Endothelial cell of umbilical vein (primary cell): ENCODE measurements around the gene SECISBP2. TPM values are rescaled to one million over a fixed set of nuclear protein-coding genes. Genes with fewer than 3 reads are reported as not detected.

Experiments
- BruUV-seq: library from RNA; stranded (reverse); fragments of 400-500 nt; replicated peaks from 2 replicates; lab custom pipeline; 2021; lab: Mats Ljungman, UMichigan
- CTCF ChIA-PET: fragments of 300-600, 350-600 bp; sonication (Branson Sonifier 250); formaldehyde crosslinking; loops from one replicate; lab custom pipeline; 2021; ENCODE audit warnings: antibody characterized with exemption, inconsistent platforms; lab: Charles Lee
- POLR2A ChIA-PET: fragments of 300-600, 350-600 bp; sonication (Branson Sonifier 250); formaldehyde crosslinking; loops from one replicate; lab custom pipeline; 2021; ENCODE audit warnings: antibody characterized with exemption, inconsistent platforms; lab: Charles Lee
- DNase-seq: peaks from one replicate; pipeline ENCODE4 v3.0.0-alpha.2; 2011; ENCODE audit warnings: low read depth, low spot score
- FAIRE-seq: peaks from 2 replicates; lab custom pipeline; 2011; peaks lifted over from hg19 to GRCh38; lab: Jason Lieb, UNC
- H2AFZ ChIP-seq: 2 replicates; pipeline ENCODE4 v1.6.0; 2012; ENCODE audit warnings: low read depth, low read length, control low read depth, inconsistent platforms
- H3K27ac ChIP-seq: 2 replicates; pipeline ENCODE4 v1.5.1; 2011; ENCODE audit warnings: low read depth, mild to moderate bottlenecking, control low read depth, low read length, moderate library complexity; ENCODE audit not compliant: insufficient read depth
- H3K27me3 ChIP-seq, 2 experiments: 2 replicates each; pipeline versions ENCODE4 v1.6.0 to v1.6.1; 2011; ENCODE audit warnings: low read length in 2 of 2, mixed read lengths in 1 of 2; ENCODE audit not compliant: control insufficient read depth in 2 of 2, insufficient read depth in 2 of 2
- H3K36me3 ChIP-seq, 2 experiments: 2 replicates in 1 of 2; 3 replicates in 1 of 2; pipeline ENCODE4 v1.5.1; 2011; ENCODE audit warnings: low read length in 2 of 2, mild to moderate bottlenecking in 1 of 2, moderate library complexity in 1 of 2; ENCODE audit not compliant: control insufficient read depth in 2 of 2, insufficient read depth in 2 of 2; ENCODE audit errors: extremely low read depth in 1 of 2
- H3K4me1 ChIP-seq: 3 replicates; pipeline ENCODE4 v1.5.1; 2011; ENCODE audit warnings: mild to moderate bottlenecking, low read length; ENCODE audit not compliant: control insufficient read depth, insufficient read depth; ENCODE audit errors: extremely low read depth
- H3K4me2 ChIP-seq: 2 replicates; pipeline ENCODE4 v1.6.1; 2011; ENCODE audit warnings: low read length, control low read depth, mixed read lengths; ENCODE audit not compliant: insufficient read depth
- H3K4me3 ChIP-seq, 3 experiments: fragments of 200-600 bp in 1 of 3; sonication (generic), shearing (Covaris generic) in 1 of 3; replicated peaks in 1 of 3; 2 replicates each; pipeline ENCODE4 v1.5.1; 2011 to 2016; ENCODE audit warnings: control low read depth in 3 of 3, low read length in 3 of 3, mild to moderate bottlenecking in 2 of 3, inconsistent platforms in 1 of 3, low read depth in 1 of 3, moderate library complexity in 1 of 3; ENCODE audit not compliant: insufficient read depth in 1 of 3
- H3K79me2 ChIP-seq: 2 replicates; pipeline ENCODE4 v1.6.0; 2012; ENCODE audit warnings: low read length, inconsistent platforms; ENCODE audit not compliant: control insufficient read depth, insufficient read depth
- H3K9ac ChIP-seq: replicated peaks from 2 replicates; pipeline ENCODE3; 2011; ENCODE audit warnings: low read length, control low read depth; ENCODE audit not compliant: insufficient read depth; ENCODE audit errors: extremely low read depth
- H3K9me1 ChIP-seq: replicated peaks from 3 replicates; pipeline ENCODE4 v1.6.0; 2011; ENCODE audit warnings: mild to moderate bottlenecking, low read length; ENCODE audit not compliant: control insufficient read depth, insufficient read depth; ENCODE audit errors: extremely low read depth
- H3K9me3 ChIP-seq: replicated peaks from 2 replicates; pipeline ENCODE4 v1.5.1; 2012; ENCODE audit warnings: low read length, inconsistent platforms; ENCODE audit not compliant: control insufficient read depth, insufficient read depth
- H4K20me1 ChIP-seq: replicated peaks from 2 replicates; pipeline ENCODE3; 2011; ENCODE audit warnings: mild to moderate bottlenecking, low read length; ENCODE audit not compliant: control insufficient read depth, insufficient read depth; ENCODE audit errors: extremely low read depth
- EZH2 ChIP-seq: IDR thresholded peaks from 2 replicates; pipeline ENCODE4 v1.6.1; 2012; ENCODE audit warnings: borderline replicate concordance, low read depth, mild to moderate bottlenecking, moderate library complexity, low read length, inconsistent platforms; ENCODE audit not compliant: severe bottlenecking
- FOS ChIP-seq: IDR thresholded peaks from 2 replicates; pipeline ENCODE4 v1.6.1; 2011; ENCODE audit warnings: mild to moderate bottlenecking, low read length, moderate library complexity, borderline replicate concordance; ENCODE audit not compliant: insufficient read depth
- GATA2 ChIP-seq: IDR thresholded peaks from 2 replicates; pipeline ENCODE4 v1.7.0; 2011; ENCODE audit warnings: low read depth, mild to moderate bottlenecking, moderate library complexity, mixed read lengths, low read length; ENCODE audit not compliant: insufficient read length, insufficient read depth
- JUN ChIP-seq: IDR thresholded peaks from 2 replicates; pipeline ENCODE4 v1.6.1; 2011; ENCODE audit warnings: borderline replicate concordance, low read depth; ENCODE audit not compliant: insufficient read length, insufficient read depth
- MAX ChIP-seq: IDR thresholded peaks from 2 replicates; pipeline ENCODE4 v1.6.1; 2011; ENCODE audit not compliant: insufficient read depth, insufficient read length
- MYC ChIP-seq: IDR thresholded peaks from one replicate; pipeline ENCODE4 v1.6.1; 2011; ENCODE audit warnings: mild to moderate bottlenecking, low read depth, low read length
- POLR2A ChIP-seq: IDR thresholded peaks from 2 replicates; pipeline ENCODE4 v1.6.1; 2012; ENCODE audit warnings: low read depth, mild to moderate bottlenecking, control low read depth, low read length
- POLR2AphosphoS5 ChIP-seq: IDR thresholded peaks from 2 replicates; pipeline ENCODE4 v1.6.1; 2012; ENCODE audit warnings: low read depth, mild to moderate bottlenecking, control low read depth, low read length, moderate library complexity; ENCODE audit not compliant: insufficient read depth
- dilution Hi-C: fragments of 300-500 bp; cut with MboI; formaldehyde crosslinking; loops from one replicate; pipeline ENCODE4 v1.15.0; 2019; ENCODE audit warnings: low sequenced_read_pairs; ENCODE audit not compliant: extremely low pct_ligation_motif_present
- intact Hi-C: fragments of 100-400 bp; cut with micrococcal nuclease; formaldehyde crosslinking; loops from one replicate; pipeline ENCODE4 v1.10.0; 2022
- polyA plus RNA-seq, 4 experiments: library from polyadenylated mRNA; depleted of rRNA in 3 of 4; stranded (reverse) in 3 of 4; unstranded in 1 of 4; fragments of >200 nt; gene quantifications; 2 replicates each; pipeline versions ENCODE4 v1.2.1 to v1.2.3, GENCODE V29; 2011 to 2012; ENCODE audit warnings: missing spikeins in 1 of 4
- total RNA-seq: library from RNA; stranded (reverse); gene quantifications from 2 replicates; pipeline ENCODE4 v1.2.3, GENCODE V29; 2021
- TF ChIP-seq, protein P1 (sequence below), 2 donors: IDR thresholded peaks; 1 replicate in 1 of 2; 2 replicates in 1 of 2; pipeline ENCODE4 v1.5.1; 2011; ENCODE audit warnings: low read length in 2 of 2, mild to moderate bottlenecking in 2 of 2, moderate library complexity in 2 of 2, control low read depth in 1 of 2, inconsistent platforms in 1 of 2, low read depth in 1 of 2; ENCODE audit not compliant: insufficient read depth in 1 of 2; ENCODE audit errors: extremely low read depth in 1 of 2

SECISBP2 gene
- total and polyA plus RNA-seq, 2 donors (not counting 3 experiments of a cell fraction or from before 2014, with no cell fraction given) = 22.7 to 36.3 TPM

GRCh38 chr9:89388084-89388867 lies 70.0 kb downstream of the SECISBP2 start:
- Histone ChIP-seq H3K36me3 (peaks cover 0 to 17% of the 10 kb centered on the region in 2 experiments), H3K4me3 (no peak overlapping the region), H3K9ac (no peak overlapping the region), H4K20me1 (no peaks in the 10 kb centered on the region), H3K9me3 (no peaks in the 10 kb centered on the region), H3K27me3 (no peaks in the 10 kb centered on the region), H3K27ac (no peak overlapping the region), H3K9me1 (no peaks in the 10 kb centered on the region), H2AFZ (no peak overlapping the region), H3K4me1 (no peaks in the 10 kb centered on the region), H3K79me2 (no peaks in the 10 kb centered on the region), H3K4me2 (no peak overlapping the region)
- no peak for DNase-seq
- no peak for FAIRE-seq
- POLR2A ChIA-PET = no interaction called here
- intact Hi-C loops = no loop called here
- CTCF ChIA-PET = interaction anchor here (1.1 to 1.3 kb wide), 2 partner anchors 20 to 160 kb away, joined by 3 to 9 read pairs; no protein-coding TSS in a partner anchor
- no TSS peak for BruUV-seq
- no peak for TF ChIP-seq GATA2
- TF ChIP-seq MAX = no peak
- no peak for TF ChIP-seq MYC
- TF ChIP-seq JUN = no peak
- TF ChIP-seq POLR2AphosphoS5 = no peak
- no peak for TF ChIP-seq FOS
- no peak for TF ChIP-seq EZH2
- no peak for TF ChIP-seq POLR2A
- TF ChIP-seq, protein P1, sequence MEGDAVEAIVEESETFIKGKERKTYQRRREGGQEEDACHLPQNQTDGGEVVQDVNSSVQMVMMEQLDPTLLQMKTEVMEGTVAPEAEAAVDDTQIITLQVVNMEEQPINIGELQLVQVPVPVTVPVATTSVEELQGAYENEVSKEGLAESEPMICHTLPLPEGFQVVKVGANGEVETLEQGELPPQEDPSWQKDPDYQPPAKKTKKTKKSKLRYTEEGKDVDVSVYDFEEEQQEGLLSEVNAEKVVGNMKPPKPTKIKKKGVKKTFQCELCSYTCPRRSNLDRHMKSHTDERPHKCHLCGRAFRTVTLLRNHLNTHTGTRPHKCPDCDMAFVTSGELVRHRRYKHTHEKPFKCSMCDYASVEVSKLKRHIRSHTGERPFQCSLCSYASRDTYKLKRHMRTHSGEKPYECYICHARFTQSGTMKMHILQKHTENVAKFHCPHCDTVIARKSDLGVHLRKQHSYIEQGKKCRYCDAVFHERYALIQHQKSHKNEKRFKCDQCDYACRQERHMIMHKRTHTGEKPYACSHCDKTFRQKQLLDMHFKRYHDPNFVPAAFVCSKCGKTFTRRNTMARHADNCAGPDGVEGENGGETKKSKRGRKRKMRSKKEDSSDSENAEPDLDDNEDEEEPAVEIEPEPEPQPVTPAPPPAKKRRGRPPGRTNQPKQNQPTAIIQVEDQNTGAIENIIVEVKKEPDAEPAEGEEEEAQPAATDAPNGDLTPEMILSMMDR (IDR thresholded peaks at IDR 0.05; ENCODE audit: extremely low read depth in 1 of 2, insufficient read depth in 1 of 2, low read depth in 1 of 2, low read length in 2 of 2) = no peak
- dilution Hi-C loops = no loop called here
